ENCODE data around the gene C9orf152. TPM values are rescaled to one million over a fixed set of nuclear protein-coding genes. Genes with fewer than 3 reads are reported as not detected.

Gene C9orf152
- total and polyA plus RNA-seq, 5 experiments from 2014 or later: not detected

Other genes with a start within 250 kb of the C9orf152 start
- gene TXN, start 48.3 kb upstream of the C9orf152 start, total RNA-seq: 10 to 100 TPM; 28.7 to 29.8 TPM
- gene TXN, start 48.3 kb upstream of the C9orf152 start, polyA plus RNA-seq: 100 to 1,000 TPM in 1 of 3 donors, 10 to 100 TPM in 2; 46.2 to 104 (median 72.1) TPM
- gene TXNDC8, start 129.7 kb upstream of the C9orf152 start, total RNA-seq: not detected
- not detected for gene TXNDC8, start 129.7 kb upstream of the C9orf152 start, polyA plus RNA-seq